Spleen (tissue), 13 donors: ENCODE data around the gene NGEF. TPM values are rescaled to one million over a fixed set of nuclear protein-coding genes. Genes with fewer than 3 reads are reported as not detected.

Experiments used
- DNase-seq: peaks from one replicate; pipeline ENCODE4 v3.0.0-alpha.2; 2020
- H3K27ac ChIP-seq, 8 donors: fragments of 200-600 bp; sonication (generic) in 7 of 8; 1 replicate in 4 of 8; 2 replicates in 4 of 8; pipeline versions ENCODE4 v1.5.0 to v1.8.0; 2016 to 2021; ENCODE audit warnings: inconsistent platforms in 4 of 8, mild to moderate bottlenecking in 4 of 8, moderate library complexity in 1 of 8
- H3K27me3 ChIP-seq, 7 donors: fragments of 200-600 bp; sonication (generic) in 6 of 7; replicated peaks in 1 of 7; 1 replicate in 4 of 7; 2 replicates in 3 of 7; pipeline versions ENCODE4 v1.5.0 to v1.8.0; 2016 to 2021; ENCODE audit warnings: inconsistent platforms in 3 of 7, mild to moderate bottlenecking in 1 of 7
- H3K36me3 ChIP-seq, 6 donors: fragments of 200-600 bp; sonication (generic) in 5 of 6; 1 replicate in 4 of 6; 2 replicates in 2 of 6; pipeline versions ENCODE4 v1.5.0 to v1.8.0; 2016 to 2021; ENCODE audit warnings: inconsistent platforms in 2 of 6
- H3K4me1 ChIP-seq, 6 donors: fragments of 200-600 bp; sonication (generic) in 5 of 6; 1 replicate in 3 of 6; 2 replicates in 3 of 6; pipeline versions ENCODE4 v1.5.0 to v1.8.0; 2016 to 2021; ENCODE audit warnings: inconsistent platforms in 3 of 6
- H3K4me3 ChIP-seq, 8 donors: fragments of 200-600 bp; sonication (generic) in 7 of 8; 1 replicate in 4 of 8; 2 replicates in 4 of 8; pipeline versions ENCODE4 v1.5.0 to v1.8.0; 2016 to 2021; ENCODE audit warnings: inconsistent platforms in 4 of 8, mild to moderate bottlenecking in 4 of 8, moderate library complexity in 2 of 8
- H3K9me3 ChIP-seq, 8 donors: fragments of 200-600 bp; sonication (generic) in 7 of 8; 1 replicate in 4 of 8; 2 replicates in 4 of 8; pipeline versions ENCODE4 v1.5.0 to v1.8.0; 2016 to 2021; ENCODE audit warnings: inconsistent platforms in 4 of 8
- POLR2A ChIP-seq, 3 donors: fragments of 450-650 bp; IDR thresholded peaks; one replicate each; pipeline ENCODE4 v1.5.1; 2017; ENCODE audit warnings: antibody characterized with exemption in 3 of 3, mild to moderate bottlenecking in 1 of 3
- POLR2AphosphoS5 ChIP-seq, 3 donors: sonication (generic); formaldehyde crosslinking; IDR thresholded peaks; one replicate each; pipeline ENCODE4 v1.5.1; 2017; ENCODE audit warnings: antibody characterized with exemption in 3 of 3
- WGBS, 5 donors: extraction: QIAGEN DNeasy Blood & Tissue Kit in 3 of 5; methylation state at CpG; one replicate each; pipeline versions ENCODE4 v1.1.5 to v1.1.7; 2013 to 2018; 5-methylcytosine and 5-hydroxymethylcytosine counted together
- intact Hi-C: fragments of 100-400 bp; cut with DNase I; formaldehyde crosslinking; loops from one replicate; pipeline ENCODE4 v1.15.0; 2023; ENCODE audit warnings: low total_unique reads
- long read RNA-seq, 2 donors: transcript quantifications; one replicate each; lab custom pipeline, GENCODE V29; 2026
- polyA plus RNA-seq, 3 donors: library from polyadenylated mRNA; stranded (reverse); fragments of 200-250 nt; gene quantifications; one replicate each; pipeline ENCODE4 v1.2.1, GENCODE V29; 2013
- total RNA-seq, 7 donors: library from RNA; depleted of rRNA in 3 of 7; stranded (reverse); fragments of >200 nt in 3 of 7; fragmentation: NEBNext Ultra II Directional in 4 of 7; extraction: Animal tissue kit (Norgen Biotek cat#: 25700) in 4 of 7; gene quantifications; one replicate each; pipeline versions ENCODE4 v1.1.0 to v1.2.1, GENCODE V29; 2016 to 2021
- TF ChIP-seq, protein P1 (sequence below), 11 experiments: fragments of 200-600 bp in 7 of 11; fragments of 450-650 bp in 4 of 11; sonication (generic) in 4 of 11; IDR thresholded peaks in 8 of 11; conservative IDR thresholded peaks in 3 of 11; 1 replicate in 7 of 11; 2 replicates in 4 of 11; pipeline versions ENCODE4 v1.4.0 to v1.8.0; 2016 to 2021; ENCODE audit warnings: antibody characterized with exemption in 11 of 11, inconsistent platforms in 4 of 11, mild to moderate bottlenecking in 1 of 11
- donor health status: healthy with polysubstance abuse.
- donor health status: DM: no; HTN: no; CAD: no; lungs with moderate emphysema.
- donor health status: DM: no; HTN: no; CAD: no.
- donor health status: Bipolar disorder and iron deficiency.
- donor health status: healthy.
- donor health status: DM: no; HTN: no; CAD: no.
- donor health status: DM: yes; HTN: yes; CAD: no.

The NGEF gene
- total RNA-seq: under 1 TPM in 3 of 7 donors, not detected in 4; 0.23 to 0.79 (median 0.43) TPM
- polyA plus RNA-seq: under 1 TPM in 2 of 3 donors, not detected in 1; 0.26 to 0.45 TPM
- long read RNA-seq, donor 1: 0 reads
- long read RNA-seq, donor 2: 0 reads

GRCh38 chr2:233013027-233013461 is at the start of gene NGEF:
Gene NGEF, minus strand, starts transcription at chr2:233013256. Its CDS starts 38,366 bp downstream, at chr2:232974890.
- Histone ChIP-seq H3K4me3 (no peak within 1 kb of the TSS), H3K27me3 (no peaks in the 10 kb centered on the region), H3K4me1 (peaks cover 5 to 20% (median 15%) of the 10 kb centered on the region in 6 donors), H3K36me3 (no peaks in the 10 kb centered on the region), H3K9me3 (peaks cover 0 to 9% (median 0%) of the 10 kb centered on the region in 8 donors), H3K27ac (peak within 1 kb of the TSS in 2 of 8 donors; percentile 28 to 45)
- WGBS, 5 donors: 90 to 95% (median 93%) methylated on average over 9 to 12 of the region's 12 CpGs
- DNase-seq: peak; percentile 58
- TF ChIP-seq POLR2A (IDR thresholded peaks at IDR 0.05): no peak
- TF ChIP-seq, protein P1, sequence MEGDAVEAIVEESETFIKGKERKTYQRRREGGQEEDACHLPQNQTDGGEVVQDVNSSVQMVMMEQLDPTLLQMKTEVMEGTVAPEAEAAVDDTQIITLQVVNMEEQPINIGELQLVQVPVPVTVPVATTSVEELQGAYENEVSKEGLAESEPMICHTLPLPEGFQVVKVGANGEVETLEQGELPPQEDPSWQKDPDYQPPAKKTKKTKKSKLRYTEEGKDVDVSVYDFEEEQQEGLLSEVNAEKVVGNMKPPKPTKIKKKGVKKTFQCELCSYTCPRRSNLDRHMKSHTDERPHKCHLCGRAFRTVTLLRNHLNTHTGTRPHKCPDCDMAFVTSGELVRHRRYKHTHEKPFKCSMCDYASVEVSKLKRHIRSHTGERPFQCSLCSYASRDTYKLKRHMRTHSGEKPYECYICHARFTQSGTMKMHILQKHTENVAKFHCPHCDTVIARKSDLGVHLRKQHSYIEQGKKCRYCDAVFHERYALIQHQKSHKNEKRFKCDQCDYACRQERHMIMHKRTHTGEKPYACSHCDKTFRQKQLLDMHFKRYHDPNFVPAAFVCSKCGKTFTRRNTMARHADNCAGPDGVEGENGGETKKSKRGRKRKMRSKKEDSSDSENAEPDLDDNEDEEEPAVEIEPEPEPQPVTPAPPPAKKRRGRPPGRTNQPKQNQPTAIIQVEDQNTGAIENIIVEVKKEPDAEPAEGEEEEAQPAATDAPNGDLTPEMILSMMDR (IDR thresholded peaks at IDR 0.05 in 8 of 11, conservative IDR thresholded peaks at IDR 0.05 in 3 of 11): no peak
- no peak for TF ChIP-seq POLR2AphosphoS5 (IDR thresholded peaks at IDR 0.05)
- intact Hi-C loops: no loop called here

DNA sequence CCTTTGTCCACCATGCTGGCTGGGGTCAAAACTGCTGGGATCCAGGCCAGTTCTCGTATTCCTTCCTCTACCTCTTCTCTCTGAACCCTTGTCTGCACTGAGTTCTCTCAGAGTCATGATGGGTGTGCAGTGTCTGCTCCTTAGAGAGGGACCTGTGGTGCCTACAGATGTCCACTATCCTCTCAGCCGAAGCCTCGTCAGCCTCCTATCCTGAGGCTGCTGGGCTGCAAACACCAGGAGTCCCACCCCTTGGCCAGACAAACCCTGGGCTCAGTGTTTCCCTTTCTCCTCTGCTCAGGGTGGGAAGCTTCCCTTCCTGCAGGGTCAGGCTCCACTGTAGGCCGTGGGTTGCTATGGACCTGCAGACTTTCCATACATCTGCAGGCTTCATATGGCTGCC is 49.4 kb upstream of the NGEF start:
- H3K9me3 ChIP-seq: no peaks in the 10 kb centered on the region
- peaks cover 46 to 93% (median 77%) of the 10 kb centered on the region in 6 donors for H3K4me1 ChIP-seq
- H3K4me3 ChIP-seq: peak overlapping the region; percentile 64 to 98 (median 84)
- 4 to 28% (median 21%) methylated on average over 4 of the region's 4 CpGs for WGBS, 5 donors
- peaks cover 0 to 57% (median 21%) of the 10 kb centered on the region in 6 donors for H3K36me3 ChIP-seq
- intact Hi-C loops: loop anchor here (10.0 kb wide), 1 partner anchor 62 kb away; no protein-coding TSS in a partner anchor
- H3K27ac ChIP-seq: peak overlapping the region; percentile 89 to 97 (median 94)
- no peaks in the 10 kb centered on the region for H3K27me3 ChIP-seq
- TF ChIP-seq, protein P1 (IDR thresholded peaks at IDR 0.05 in 8 of 11, conservative IDR thresholded peaks at IDR 0.05 in 3 of 11): no peak
- TF ChIP-seq POLR2AphosphoS5 (IDR thresholded peaks at IDR 0.05): no peak
- TF ChIP-seq POLR2A (IDR thresholded peaks at IDR 0.05): no peak
- DNase-seq: peak; percentile 71

GRCh38 chr2:233061591-233062450 is 48.8 kb upstream of the NGEF start:
- intact Hi-C loops: loop anchor here (10.0 kb wide), 1 partner anchor 63 kb away; no protein-coding TSS in a partner anchor
- no peaks in the 10 kb centered on the region for H3K9me3 ChIP-seq
- peaks cover 0 to 52% (median 17%) of the 10 kb centered on the region in 6 donors for H3K36me3 ChIP-seq
- H3K4me3 ChIP-seq: peak overlapping the region; percentile 64 to 98 (median 84)
- peak overlapping the region; percentile 89 to 97 (median 94) for H3K27ac ChIP-seq
- DNase-seq: peak; percentile 92
- 5 to 7% (median 6%) methylated on average over 10 to 12 of the region's 12 CpGs for WGBS, 5 donors
- peaks cover 44 to 87% (median 72%) of the 10 kb centered on the region in 6 donors for H3K4me1 ChIP-seq
- no peaks in the 10 kb centered on the region for H3K27me3 ChIP-seq
- TF ChIP-seq POLR2A (IDR thresholded peaks at IDR 0.05) (no peak), POLR2AphosphoS5 (IDR thresholded peaks at IDR 0.05) (peak; percentile 76 to 83 (median 82))
- TF ChIP-seq, protein P1 (IDR thresholded peaks at IDR 0.05 in 8 of 11, conservative IDR thresholded peaks at IDR 0.05 in 3 of 11): peak in 8 of 11 experiments; percentile 16 to 58 (median 40)
